Measurements from ENCODE around the gene DNMT3A.

Gene DNMT3A

GRCh38 chr2:25341753-25342371 is at the start of gene DNMT3A:
Gene DNMT3A (minus strand): TSS chr2:25341925. CDS start chr2:25313984, 27,941 bp downstream.
- peak; percentile 39 for DNase-seq (ENCODE audit: low spot score)

DNA sequence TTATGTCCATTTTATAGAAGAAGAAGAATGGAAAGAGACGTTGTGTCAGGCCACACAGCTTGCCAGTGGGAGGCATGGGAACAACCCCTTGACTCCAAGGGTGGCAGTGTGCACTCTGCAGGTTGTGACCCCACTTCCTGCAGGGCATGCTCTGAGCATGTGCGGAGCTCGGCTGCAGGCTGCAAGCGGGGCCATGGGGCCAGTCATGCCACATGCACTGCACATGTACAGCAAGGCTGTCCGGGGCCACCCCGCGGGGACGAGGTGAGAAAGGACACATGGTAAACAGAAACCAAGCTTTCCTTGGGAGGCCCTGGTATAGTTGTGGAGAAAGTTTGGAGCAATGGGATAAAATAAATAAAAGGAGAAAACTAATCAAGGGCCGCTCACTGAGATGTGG is 47.4 kb upstream of the DNMT3A start:
- no peak for DNase-seq (ENCODE audit: low spot score)

- no peak for DNase-seq (ENCODE audit: low spot score)
Observed at GRCh38 chr2:25388491-25388890, 46.8 kb upstream of the DNMT3A start.

DNA sequence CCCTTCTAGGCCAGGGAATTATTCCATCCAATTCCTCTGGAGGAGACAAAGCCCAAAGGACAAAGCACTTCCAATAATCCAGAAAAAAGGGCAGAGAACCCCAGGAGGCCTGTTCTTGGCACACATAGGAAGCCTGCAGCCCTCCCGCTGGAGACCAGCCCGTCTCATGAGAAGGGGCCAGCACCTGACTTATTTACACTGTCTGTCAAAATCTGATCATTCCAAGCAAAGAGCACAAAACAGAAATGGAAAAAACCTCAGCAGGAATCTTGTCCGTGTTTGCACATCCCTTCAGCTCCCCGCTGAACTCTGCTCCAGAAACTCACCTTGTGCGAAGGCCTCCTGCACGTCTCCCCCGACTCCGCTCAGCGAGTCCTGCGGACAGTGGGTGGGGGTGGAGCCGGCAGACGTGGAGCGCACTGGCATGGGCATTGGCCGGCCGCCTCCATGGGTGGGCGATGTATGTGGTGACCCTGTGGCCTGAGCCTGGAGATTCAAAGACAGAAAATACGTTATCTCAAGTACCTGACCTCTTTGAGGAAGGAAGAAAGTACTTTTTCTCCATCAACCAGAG is 46.2 kb upstream of the DNMT3A start:
- no peak for DNase-seq (ENCODE audit: low spot score)

GRCh38 chr2:25386971-25387875 is 45.5 kb upstream of the DNMT3A start:
- no peak for DNase-seq (ENCODE audit: low spot score)

GRCh38 chr2:25385910-25386309 is 44.2 kb upstream of the DNMT3A start:
- no peak for DNase-seq (ENCODE audit: low spot score)

DNA sequence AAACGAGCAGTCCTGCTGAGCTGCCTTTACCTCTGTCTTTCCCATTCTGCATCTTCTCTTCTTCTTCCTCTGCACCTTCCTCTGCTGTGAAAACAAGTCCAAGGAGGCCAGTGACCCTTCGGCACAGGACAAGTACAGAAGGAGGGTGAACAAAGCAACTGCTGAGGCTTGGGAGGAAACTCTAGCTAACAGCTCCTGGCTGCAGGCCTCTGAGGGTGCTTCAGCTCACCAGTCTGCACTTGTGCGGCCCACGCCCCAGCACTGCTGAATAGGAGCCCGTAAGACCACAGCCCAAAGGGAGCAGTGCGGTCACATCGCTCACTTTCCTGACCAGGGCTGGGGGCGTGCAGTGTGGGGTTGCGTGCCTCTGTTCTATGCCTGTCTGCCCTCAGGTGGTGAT is 42.1 kb upstream of the DNMT3A start:
- no peak for DNase-seq (ENCODE audit: low spot score)

DNA sequence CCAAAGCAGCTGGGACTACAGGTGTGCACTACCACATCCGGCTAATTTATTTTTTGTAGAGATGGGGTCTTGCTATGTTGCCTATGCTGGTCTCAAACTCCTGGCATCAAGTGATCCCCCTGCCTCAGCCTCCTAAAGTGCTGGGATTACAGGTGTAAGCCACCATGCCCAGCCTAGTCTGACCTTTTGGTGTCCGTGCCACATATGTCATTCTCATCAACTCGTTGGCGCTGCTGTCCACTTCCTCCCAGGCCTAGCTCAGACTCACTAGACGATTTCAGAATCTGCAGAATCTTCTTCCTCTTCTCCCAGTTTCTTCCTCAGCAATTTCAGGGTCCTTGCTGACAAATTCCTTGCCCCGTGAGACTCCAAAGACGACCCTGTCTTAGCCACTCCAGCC is 39.8 kb upstream of the DNMT3A start:
- no peak for DNase-seq (ENCODE audit: low spot score)

GRCh38 chr2:25380586-25381375 is 39.1 kb upstream of the DNMT3A start:
- DNase-seq (ENCODE audit: low spot score): no peak

- no peak for DNase-seq (ENCODE audit: low spot score)
Observed at GRCh38 chr2:25380023-25380422, 38.3 kb upstream of the DNMT3A start.

DNA sequence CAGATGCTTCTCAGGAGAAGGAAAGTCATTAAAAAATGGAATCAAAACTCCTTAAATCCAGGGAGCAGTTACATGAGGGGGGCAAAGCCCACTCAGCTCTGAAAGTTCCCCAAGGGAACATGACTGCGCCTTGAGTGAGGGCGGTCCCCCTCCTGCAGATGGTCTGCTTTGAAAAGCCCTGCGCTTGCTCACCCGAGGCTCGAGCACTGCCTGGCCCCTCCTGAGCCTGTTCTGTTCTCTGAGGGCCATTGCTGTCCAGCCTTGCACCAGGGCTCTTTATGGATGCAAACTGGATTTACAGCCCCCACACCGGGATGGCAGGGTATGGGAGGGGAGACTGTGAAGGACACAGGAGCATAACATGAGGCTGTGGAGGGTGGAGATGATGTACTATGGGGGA is 37.8 kb upstream of the DNMT3A start:
- DNase-seq (ENCODE audit: low spot score): no peak

- no peak for DNase-seq (ENCODE audit: low spot score)
Observed at GRCh38 chr2:25378731-25379490, 37.2 kb upstream of the DNMT3A start.

GRCh38 chr2:25377822-25378421 is 36.2 kb upstream of the DNMT3A start:
- DNase-seq (ENCODE audit: low spot score): no peak

GRCh38 chr2:25376750-25377621 is 35.3 kb upstream of the DNMT3A start:
- peak; percentile 58 for DNase-seq (ENCODE audit: low spot score)

DNA sequence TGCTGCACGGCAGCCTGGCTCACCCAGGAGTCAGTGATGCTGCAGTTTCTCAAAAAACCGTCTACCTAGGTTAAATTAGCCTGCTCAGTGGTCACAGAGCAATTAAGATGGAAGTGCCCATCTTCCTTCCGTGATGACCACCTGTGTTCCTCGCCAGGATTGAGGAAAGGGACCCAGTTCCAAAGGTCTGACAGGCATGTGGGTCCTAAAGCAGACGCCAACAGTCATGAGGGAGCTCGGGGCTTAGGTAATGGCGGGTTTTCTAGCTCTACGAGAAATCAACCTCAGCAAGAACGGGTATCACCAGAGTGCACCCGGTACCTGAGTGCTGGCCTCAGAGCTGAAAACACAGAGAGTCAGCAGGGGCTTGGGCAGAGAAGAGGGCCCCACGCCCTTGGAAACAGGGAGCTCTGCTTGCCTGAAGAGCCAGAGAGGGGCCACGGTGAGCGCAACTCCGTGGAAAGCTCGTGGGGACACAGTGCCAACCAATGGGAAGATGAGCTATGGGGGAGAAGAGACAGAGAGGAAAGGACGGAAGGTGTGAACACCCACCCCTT is 34.3 kb upstream of the DNMT3A start:
- DNase-seq (ENCODE audit: low spot score): no peak

GRCh38 chr2:25375371-25375988 is 33.8 kb upstream of the DNMT3A start:
- no peak for DNase-seq (ENCODE audit: low spot score)

DNA sequence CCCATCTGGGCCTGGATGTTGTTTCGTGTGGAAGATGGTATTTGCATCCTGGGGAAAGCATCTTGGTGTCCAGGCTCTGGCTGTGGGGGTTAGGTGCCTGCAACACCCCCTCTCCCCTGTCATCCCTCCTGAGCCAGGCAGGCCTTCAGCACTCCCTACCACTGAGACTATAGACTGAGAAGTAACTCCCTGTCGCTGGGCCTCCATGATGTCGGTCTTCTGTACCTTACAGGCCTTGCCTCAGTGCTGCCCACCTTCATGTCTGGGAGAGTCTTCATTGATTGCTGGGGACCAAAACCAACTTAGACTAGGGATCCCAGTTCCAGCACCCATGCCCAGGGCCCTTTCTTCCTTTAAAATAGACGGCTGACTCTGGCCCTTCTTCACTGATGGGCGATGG is 33.1 kb upstream of the DNMT3A start:
- no peak for DNase-seq (ENCODE audit: low spot score)

- no peak for DNase-seq (ENCODE audit: low spot score)
Observed at GRCh38 chr2:25374411-25374810, 32.7 kb upstream of the DNMT3A start.

DNA sequence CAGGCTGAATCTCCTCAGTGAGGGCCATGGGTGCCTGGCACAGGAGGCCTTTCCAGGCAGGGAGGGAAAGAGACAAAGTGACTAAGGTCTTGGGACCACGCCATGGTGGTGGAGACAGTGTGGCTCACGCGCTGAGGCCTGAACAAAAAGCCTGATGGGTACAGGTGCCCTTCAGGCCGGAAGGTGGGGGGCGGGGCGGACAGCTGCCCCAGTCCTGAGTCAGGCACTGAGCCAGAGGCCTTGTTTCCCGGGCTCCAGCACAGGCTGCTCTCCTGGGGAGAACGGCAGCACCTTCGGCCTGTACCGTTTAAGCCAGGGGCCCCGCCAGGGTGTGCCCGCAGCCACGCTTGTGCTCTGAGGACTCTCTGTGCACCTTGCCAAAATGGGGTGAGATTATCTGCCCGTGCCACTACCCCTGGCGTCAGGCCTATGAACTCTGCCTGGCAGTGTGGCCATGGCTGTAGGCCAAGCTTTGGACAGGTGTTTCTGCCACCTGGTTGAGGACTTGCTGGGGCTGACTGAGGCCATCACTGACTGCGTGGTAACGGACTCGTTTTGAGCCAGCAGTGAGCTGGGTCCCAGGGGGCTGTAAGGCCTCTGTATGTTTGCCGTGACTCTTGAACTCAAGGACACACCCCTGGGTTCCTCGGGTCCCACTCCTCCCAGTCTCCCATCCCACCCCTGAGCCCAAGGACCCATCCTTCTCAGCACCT is 31.7 kb upstream of the DNMT3A start:
- DNase-seq (ENCODE audit: low spot score): no peak

Data from hematopoietic multipotent progenitor cell treated with erythropoietin and hydrocortisone succinate and interleukin-3 and kit ligand, for 15 days (in vitro differentiated cells).